HEK293 (cell line): ENCODE measurements around the gene CH25H.

ENCODE experiments used
- CTCF ChIA-PET: fragments of 350-600 bp; formaldehyde crosslinking; extraction: SDS; loops from one replicate; lab custom pipeline; 2021; ENCODE audit warnings: antibody characterized with exemption; lab: Yijun Ruan, JAX
- POLR2A ChIA-PET: fragments of 300-600 bp; formaldehyde crosslinking; extraction: SDS; loops from one replicate; lab custom pipeline; 2020; ENCODE audit warnings: antibody characterized with exemption, inconsistent platforms; lab: Yijun Ruan, JAX
- H3K27ac ChIP-seq: fragments of 200-500 bp; sonication (Bioruptor generic); 2 replicates; pipeline ENCODE4 v1.5.1; 2014; ENCODE audit warnings: low read depth, low read length, control low read depth, inconsistent platforms; ENCODE audit errors: extremely low read depth
- H3K36me3 ChIP-seq, 2 experiments: fragments of 200-500 bp in 1 of 2; sonication (Bioruptor generic) in 1 of 2; 1 replicate in 1 of 2; 2 replicates in 1 of 2; pipeline ENCODE4 v1.5.1; 2014 to 2017; ENCODE audit warnings: inconsistent platforms in 2 of 2, low read length in 2 of 2; ENCODE audit not compliant: control insufficient read depth in 2 of 2, insufficient read depth in 1 of 2
- H3K4me1 ChIP-seq: fragments of 200-500 bp; sonication (Bioruptor generic); 2 replicates; pipeline ENCODE4 v1.5.1; 2014; ENCODE audit warnings: mild to moderate bottlenecking, low read length, inconsistent platforms; ENCODE audit not compliant: control insufficient read depth, insufficient read depth
- H3K4me3 ChIP-seq: 2 replicates; pipeline ENCODE4 v1.5.1; 2011; ENCODE audit warnings: low read depth, mild to moderate bottlenecking, control low read depth, low read length, moderate library complexity
- H3K9me3 ChIP-seq: fragments of 200-500 bp; sonication (Bioruptor generic); 2 replicates; pipeline ENCODE4 v1.5.1; 2014; ENCODE audit warnings: low read depth, low read length, inconsistent platforms; ENCODE audit not compliant: control insufficient read depth, insufficient read depth
- ATF2 ChIP-seq: fragments of 450-650 bp; formaldehyde crosslinking; IDR thresholded peaks from 2 replicates; pipeline ENCODE4 v1.5.1; 2016; ENCODE audit warnings: missing biosample characterization, missing genetic modification characterization, low read depth
- HOXA7 ChIP-seq: sonication (generic); formaldehyde crosslinking; IDR thresholded peaks from 2 replicates; pipeline ENCODE4 v1.8.1; 2022; ENCODE audit warnings: missing genetic modification reagents, borderline replicate concordance
- KLF16 ChIP-seq: fragments of 450-650 bp; formaldehyde crosslinking; IDR thresholded peaks from 2 replicates; pipeline ENCODE4 v1.5.1; 2017; ENCODE audit warnings: missing biosample characterization, missing genetic modification characterization
- KLF8 ChIP-seq: fragments of 450-650 bp; formaldehyde crosslinking; IDR thresholded peaks from 2 replicates; pipeline ENCODE4 v1.5.1; 2016; ENCODE audit warnings: missing biosample characterization, missing genetic modification characterization
- MZF1 ChIP-seq: fragments of 450-650 bp; formaldehyde crosslinking; IDR thresholded peaks from 2 replicates; pipeline ENCODE4 v1.5.1; 2017; ENCODE audit warnings: missing biosample characterization, missing genetic modification characterization, borderline replicate concordance
- PRDM6 ChIP-seq: fragments of 450-650 bp; formaldehyde crosslinking; IDR thresholded peaks from 2 replicates; pipeline ENCODE4 v1.5.1; 2017; ENCODE audit warnings: missing biosample characterization, missing genetic modification characterization
- REPIN1 ChIP-seq: fragments of 450-650 bp; formaldehyde crosslinking; IDR thresholded peaks from 2 replicates; pipeline ENCODE4 v1.5.1; 2017; ENCODE audit warnings: missing biosample characterization, missing genetic modification characterization, low read depth
- SP3 ChIP-seq: fragments of 450-650 bp; formaldehyde crosslinking; IDR thresholded peaks from 2 replicates; pipeline ENCODE4 v1.5.1; 2016; ENCODE audit warnings: missing biosample characterization, missing genetic modification characterization
- ZBTB11 ChIP-seq: fragments of 450-650 bp; formaldehyde crosslinking; conservative IDR thresholded peaks from 2 replicates; pipeline ENCODE4 v1.5.1; 2016; ENCODE audit warnings: low read depth, missing biosample characterization, missing genetic modification characterization
- ZNF132 ChIP-seq: fragments of 450-650 bp; formaldehyde crosslinking; IDR thresholded peaks from 2 replicates; pipeline ENCODE4 v1.5.1; 2017; ENCODE audit warnings: missing biosample characterization, missing genetic modification characterization, borderline replicate concordance
- ZNF146 ChIP-seq: fragments of 450-650 bp; formaldehyde crosslinking; IDR thresholded peaks from 2 replicates; pipeline ENCODE4 v1.5.1; 2016; ENCODE audit warnings: missing biosample characterization, missing genetic modification characterization
- ZNF335 ChIP-seq: fragments of 450-650 bp; formaldehyde crosslinking; conservative IDR thresholded peaks from 2 replicates; pipeline ENCODE4 v1.5.1; 2016; ENCODE audit warnings: missing biosample characterization, missing genetic modification characterization
- ZNF423 ChIP-seq: fragments of 450-650 bp; formaldehyde crosslinking; IDR thresholded peaks from 2 replicates; pipeline ENCODE4 v1.5.1; 2016; ENCODE audit warnings: missing biosample characterization, missing genetic modification characterization
- ZNF513 ChIP-seq: fragments of 450-650 bp; IDR thresholded peaks from 2 replicates; pipeline ENCODE4 v1.5.1; 2018; ENCODE audit warnings: missing biosample characterization, missing genetic modification characterization
- ZNF518A ChIP-seq: fragments of 450-650 bp; formaldehyde crosslinking; conservative IDR thresholded peaks from 2 replicates; pipeline ENCODE4 v1.5.1; 2016; ENCODE audit warnings: low read depth, missing biosample characterization, missing genetic modification characterization
- ZNF660 ChIP-seq: fragments of 450-650 bp; IDR thresholded peaks from 2 replicates; pipeline ENCODE4 v1.5.1; 2018; ENCODE audit warnings: missing biosample characterization, mild to moderate bottlenecking, missing genetic modification characterization
- ZNF76 ChIP-seq: fragments of 450-650 bp; formaldehyde crosslinking; IDR thresholded peaks from 2 replicates; pipeline ENCODE4; 2016; ENCODE audit warnings: low read depth, missing biosample characterization, missing genetic modification characterization, borderline replicate concordance
- ZNF792 ChIP-seq: fragments of 450-650 bp; formaldehyde crosslinking; IDR thresholded peaks from 2 replicates; pipeline ENCODE4 v1.5.1; 2016; ENCODE audit warnings: missing biosample characterization, missing genetic modification characterization
- ZSCAN18 ChIP-seq: fragments of 450-650 bp; formaldehyde crosslinking; IDR thresholded peaks from 2 replicates; pipeline ENCODE4 v1.5.1; 2016; ENCODE audit warnings: missing biosample characterization, missing genetic modification characterization
- ZSCAN4 ChIP-seq: fragments of 450-650 bp; formaldehyde crosslinking; IDR thresholded peaks from 2 replicates; pipeline ENCODE4 v1.5.1; 2017; ENCODE audit warnings: missing biosample characterization, missing genetic modification characterization

CH25H gene

GRCh38 chr10:89207181-89207800 is at the start of gene CH25H:
TSS of gene CH25H (minus strand) at chr10:89207317. CDS start at chr10:89207292, 25 bp downstream.
- Histone ChIP-seq H3K4me1 (peaks cover 4% of the 10 kb centered on the region; the same call in 1 of the 2 replicates), H3K4me3 (peak within 1 kb of the TSS; percentile 38), H3K9me3 (no peaks in the 10 kb centered on the region), H3K36me3 (no peaks in the 10 kb centered on the region), H3K27ac (peak within 1 kb of the TSS; percentile 35; the same call in 1 of the 2 replicates)
- ChIA-PET CTCF (interaction anchor here (0.6 to 6.4 kb wide), 12 partner anchors 10 to 372 kb away, joined by 3 to 43 read pairs (median 4); no protein-coding TSS in a partner anchor), POLR2A (interaction anchor here (1.1 to 1.8 kb wide), 2 partner anchors 214 to 217 kb away, joined by 6 to 7 read pairs; partner anchors contain the start of gene FAS)
- TF ChIP-seq ZNF513 (tag by site-specific recombination) (0 out of 2 replicates have a peak, but pooled peaks have one; percentile 15), ZNF660 (peak; percentile 41; the same call in 1 of the 2 replicates), ZNF792 (tag by site-specific recombination) (no peak), REPIN1 (no peak), ZNF518A (tag by site-specific recombination) (0 out of 2 replicates have a peak, but pooled peaks have one; percentile 13), KLF8 (tag by site-specific recombination) (0 out of 2 replicates have a peak, but pooled peaks have one; percentile 31), ZNF132 (no peak), ZSCAN18 (tag by site-specific recombination) (no peak), PRDM6 (no peak), SP3 (tag by site-specific recombination) (peak; percentile 33; the same call in 1 of the 2 replicates), ZNF146 (tag by site-specific recombination) (no peak), ZNF423 (tag by site-specific recombination) (no peak), HOXA7 (CRISPR knock-in tag) (no peak), ZBTB11 (tag by site-specific recombination) (no peak), KLF16 (peak; percentile 31; the same call in 1 of the 2 replicates), ZSCAN4 (tag by site-specific recombination) (no peak), ZNF76 (tag by site-specific recombination) (no peak), ATF2 (tag by site-specific recombination) (no peak; the same call in 1 of the 2 replicates), ZNF335 (peak; percentile 7; the same call in 1 of the 2 replicates), MZF1 (tag by site-specific recombination) (no peak)
